H1 (cell line): ENCODE results near the gene TIGD1. TPM values are rescaled to one million over a fixed set of nuclear protein-coding genes. Genes with fewer than 3 reads are reported as not detected.

Experiments
- CTCF ChIA-PET: fragments of 300-600 bp; sonication (Branson Sonifier 250); formaldehyde crosslinking; loops from one replicate; lab custom pipeline; 2021; ENCODE audit not compliant: partially characterized antibody; lab: Charles Lee
- POLR2A ChIA-PET: fragments of 300-600 bp; sonication (Branson Sonifier 250); formaldehyde crosslinking; loops from one replicate; lab custom pipeline; 2021; ENCODE audit warnings: inconsistent platforms; ENCODE audit not compliant: partially characterized antibody; lab: Charles Lee
- DNase-seq, 2 experiments: peaks; one replicate each; pipeline versions ENCODE4 v3.0.0 to v3.0.0-alpha.2; 2010 to 2022; ENCODE audit warnings: low spot score in 2 of 2, low read depth in 1 of 2, mixed read lengths in 1 of 2
- FAIRE-seq: peaks from 2 replicates; lab custom pipeline; 2011; peaks lifted over from hg19 to GRCh38; lab: Jason Lieb, UNC
- H2AFZ ChIP-seq: 2 replicates; pipeline ENCODE4 v1.8.1; 2012; ENCODE audit warnings: low read length, inconsistent platforms
- H2AK5ac ChIP-seq: 2 replicates; pipeline ENCODE4 v1.6.1; 2013; ENCODE audit warnings: low read depth, low read length
- H2BK120ac ChIP-seq: replicated peaks from 2 replicates; pipeline ENCODE3; 2013; ENCODE audit warnings: low read depth, low read length, inconsistent platforms
- H2BK12ac ChIP-seq: 2 replicates; pipeline ENCODE4 v1.6.1; 2013; ENCODE audit warnings: low read depth, low read length
- H2BK15ac ChIP-seq: 2 replicates; pipeline ENCODE4 v1.6.1; 2013; ENCODE audit warnings: low read length
- H2BK20ac ChIP-seq: 2 replicates; pipeline ENCODE4 v1.6.1; 2013; ENCODE audit warnings: low read length
- H2BK5ac ChIP-seq: 2 replicates; pipeline ENCODE4 v1.6.1; 2013; ENCODE audit warnings: low read depth, low read length
- H3K14ac ChIP-seq: 2 replicates; pipeline ENCODE4 v1.6.1; 2013; ENCODE audit warnings: inconsistent platforms; ENCODE audit not compliant: insufficient read length
- H3K18ac ChIP-seq: 2 replicates; pipeline ENCODE4 v1.6.1; 2013; ENCODE audit warnings: low read length; ENCODE audit errors: extremely low read depth
- H3K23ac ChIP-seq: 2 replicates; pipeline ENCODE4 v1.6.1; 2013; ENCODE audit warnings: inconsistent platforms; ENCODE audit not compliant: insufficient read length
- H3K23me2 ChIP-seq: 2 replicates; pipeline ENCODE4 v1.6.1; 2013; ENCODE audit warnings: low read depth, low read length
- H3K27ac ChIP-seq: 2 replicates; pipeline ENCODE4 v1.6.1; 2011; ENCODE audit warnings: low read depth, low read length, inconsistent platforms
- H3K27me3 ChIP-seq, 4 experiments: replicated peaks in 1 of 4; 1 replicate in 1 of 4; 2 replicates in 3 of 4; pipeline versions ENCODE4 v1.6.1 to v1.8.1; 2011 to 2013; ENCODE audit warnings: low read length in 3 of 4, mild to moderate bottlenecking in 3 of 4, inconsistent platforms in 2 of 4, mixed read lengths in 2 of 4, moderate library complexity in 1 of 4; ENCODE audit not compliant: control insufficient read depth in 3 of 4, insufficient read depth in 3 of 4; ENCODE audit errors: extremely low read depth in 1 of 4
- H3K36me3 ChIP-seq, 4 experiments: 2 replicates each; pipeline versions ENCODE4 v1.6.1 to v1.8.1; 2011 to 2013; ENCODE audit warnings: mild to moderate bottlenecking in 4 of 4, low read length in 3 of 4, moderate library complexity in 2 of 4, control low read depth in 1 of 4, inconsistent platforms in 1 of 4; ENCODE audit not compliant: insufficient read depth in 4 of 4, control insufficient read depth in 2 of 4
- H3K4ac ChIP-seq: replicated peaks from 2 replicates; pipeline ENCODE3; 2013; ENCODE audit warnings: low read length, low read depth, mixed read lengths, inconsistent platforms; ENCODE audit not compliant: insufficient read length
- H3K4me1 ChIP-seq, 4 experiments: replicated peaks in 1 of 4; 1 replicate in 1 of 4; 2 replicates in 3 of 4; pipeline versions ENCODE4 v1.6.1 to v1.8.1; 2011 to 2013; ENCODE audit warnings: low read length in 3 of 4, inconsistent platforms in 2 of 4, mixed read lengths in 1 of 4; ENCODE audit not compliant: insufficient read depth in 4 of 4, control insufficient read depth in 3 of 4
- H3K4me2 ChIP-seq, 2 experiments: 2 replicates each; pipeline versions ENCODE4 v1.6.1 to v1.8.1; 2011 to 2013; ENCODE audit warnings: low read depth in 2 of 2, low read length in 2 of 2, control low read depth in 1 of 2, inconsistent platforms in 1 of 2, mild to moderate bottlenecking in 1 of 2; ENCODE audit not compliant: insufficient read depth in 1 of 2
- H3K4me3 ChIP-seq, 4 experiments: fragments of 200-600, 300-600 bp in 1 of 4; sonication (generic), shearing (Covaris generic), sonication (Bioruptor Twin) in 1 of 4; 2 replicates each; pipeline versions ENCODE4 v1.5.1 to v1.8.1; 2011 to 2016; ENCODE audit warnings: low read length in 4 of 4, low read depth in 3 of 4, control low read depth in 2 of 4, inconsistent platforms in 2 of 4, mild to moderate bottlenecking in 2 of 4, mixed read lengths in 1 of 4, moderate library complexity in 1 of 4; ENCODE audit not compliant: insufficient read depth in 2 of 4; ENCODE audit errors: extremely low read depth in 1 of 4
- H3K56ac ChIP-seq: replicated peaks from 2 replicates; pipeline ENCODE3; 2013; ENCODE audit warnings: low read depth, mild to moderate bottlenecking, mixed read lengths, low read length, inconsistent platforms; ENCODE audit not compliant: insufficient read length
- H3K79me1 ChIP-seq: 2 replicates; pipeline ENCODE4 v1.6.1; 2013; ENCODE audit warnings: low read depth, low read length, control low read depth
- H3K79me2 ChIP-seq, 2 experiments: 2 replicates each; pipeline versions ENCODE4 v1.6.1 to v1.8.1; 2012 to 2013; ENCODE audit warnings: low read length in 2 of 2, mild to moderate bottlenecking in 2 of 2, inconsistent platforms in 1 of 2; ENCODE audit not compliant: insufficient read depth in 2 of 2, control insufficient read depth in 1 of 2
- H3K9ac ChIP-seq, 4 experiments: replicated peaks in 1 of 4; 1 replicate in 1 of 4; 2 replicates in 3 of 4; pipeline versions ENCODE4 v1.6.1 to v1.8.1; 2011 to 2013; ENCODE audit warnings: low read depth in 3 of 4, low read length in 3 of 4, control low read depth in 2 of 4, mild to moderate bottlenecking in 2 of 4, moderate library complexity in 2 of 4, inconsistent platforms in 1 of 4; ENCODE audit errors: extremely low read depth in 1 of 4
- H3K9me3 ChIP-seq, 2 experiments: 2 replicates each; pipeline versions ENCODE4 v1.6.1 to v1.8.1; 2012 to 2013; ENCODE audit warnings: mild to moderate bottlenecking in 2 of 2, moderate library complexity in 2 of 2, control low read depth in 1 of 2, inconsistent platforms in 1 of 2, low read depth in 1 of 2, low read length in 1 of 2, mixed read lengths in 1 of 2; ENCODE audit not compliant: insufficient read depth in 2 of 2
- H4K20me1 ChIP-seq, 2 experiments: replicated peaks in 1 of 2; 2 replicates each; pipeline versions ENCODE3 to v1.8.1; 2011 to 2013; ENCODE audit warnings: inconsistent platforms in 2 of 2, low read length in 2 of 2, mild to moderate bottlenecking in 1 of 2; ENCODE audit not compliant: insufficient read depth in 2 of 2, control insufficient read depth in 1 of 2
- H4K5ac ChIP-seq: 2 replicates; pipeline ENCODE4 v1.6.1; 2013; ENCODE audit warnings: low read length, low read depth, mixed read lengths, inconsistent platforms; ENCODE audit not compliant: insufficient read length
- H4K8ac ChIP-seq: 2 replicates; pipeline ENCODE4 v1.8.0; 2013; ENCODE audit warnings: mild to moderate bottlenecking, moderate library complexity, low read length, inconsistent platforms; ENCODE audit not compliant: insufficient read depth; ENCODE audit errors: extremely low read depth
- H4K91ac ChIP-seq: replicated peaks from 2 replicates; pipeline ENCODE3; 2013; ENCODE audit warnings: low read length, mixed read lengths, inconsistent platforms; ENCODE audit not compliant: insufficient read length
- WGBS, 2 experiments: shearing (Covaris generic) in 1 of 2; methylation state at CpG; one replicate each; pipeline versions ENCODE4 v1.1.6 to v1.1.7; 2013 to 2015; ENCODE audit warnings: low lambda C conversion rate in 2 of 2, mixed read lengths in 2 of 2, inconsistent platforms in 1 of 2, low coverage in 1 of 2, missing lambda C conversion rate in 1 of 2; ENCODE audit not compliant: insufficient replicate concordance in 2 of 2, insufficient coverage in 1 of 2, insufficient read length in 1 of 2; ENCODE audit errors: extremely low coverage in 1 of 2, missing lambda C conversion rate in 1 of 2; 5-methylcytosine and 5-hydroxymethylcytosine counted together
- polyA plus RNA-seq, 7 experiments: library from polyadenylated mRNA; depleted of rRNA in 3 of 7; stranded (reverse) in 5 of 7; unstranded in 2 of 7; fragments of >200 nt in 5 of 7; fragments of 200-250 nt in 2 of 7; gene quantifications; 1 replicate in 5 of 7; 2 replicates in 1 of 7; 4 replicates in 1 of 7; pipeline versions ENCODE4 v1.2.1 to v1.2.3, GENCODE V29; 2011 to 2013; ENCODE audit warnings: missing spikeins in 2 of 7, mixed read lengths in 2 of 7
- total RNA-seq: library from RNA; stranded (reverse); fragmentation: NEBNext Ultra II Directional; extraction: Animal tissue kit (Norgen Biotek cat#: 25700); gene quantifications from 2 replicates; pipeline ENCODE4 v1.2.1, GENCODE V29; 2021

The TIGD1 gene
- total and polyA plus RNA-seq, 2 of the 8 experiments (the other 6 are each of a cell fraction or from before 2014, with no cell fraction given), result 4.7 to 8.3 TPM

- H3K79me1 ChIP-seq, result peaks cover 12% of the 10 kb centered on the region
- no peak overlapping the region for H3K9ac ChIP-seq
- no peak overlapping the region for H3K27ac ChIP-seq
- no peak overlapping the region for H2BK12ac ChIP-seq
- no peak overlapping the region for H3K4me2 ChIP-seq
- no peak overlapping the region for H3K18ac ChIP-seq
- DNase-seq (no peak), FAIRE-seq (no peak)
- H4K20me1 ChIP-seq, result peaks cover 12 to 14% of the 10 kb centered on the region in 2 experiments
- H3K4me1 ChIP-seq, result peaks cover 0 to 5% (median 4%) of the 10 kb centered on the region in 4 experiments; a peak in 6 of 7 replicates
- no peak overlapping the region for H2BK5ac ChIP-seq
- WGBS, 2 experiments, result 90% methylated on average over 3 of the region's 3 CpGs; no CpG with 5 or more reads in 1 of the 2 experiments
- ChIA-PET POLR2A (no interaction called here), CTCF (no interaction called here)
- H2AK5ac ChIP-seq, result no peak overlapping the region
- no peak overlapping the region for H4K91ac ChIP-seq
- no peak overlapping the region for H3K56ac ChIP-seq
- H3K27me3 ChIP-seq, result no peaks in the 10 kb centered on the region
- H3K36me3 ChIP-seq, result peaks cover 8 to 38% (median 22%) of the 10 kb centered on the region in 4 experiments
- no peak overlapping the region for H3K4me3 ChIP-seq
- peaks cover 2% of the 10 kb centered on the region; the same call in 1 of the 2 replicates for H3K23me2 ChIP-seq
- H2BK15ac ChIP-seq, result no peak overlapping the region
- no peak overlapping the region for H2AFZ ChIP-seq
- H3K79me2 ChIP-seq, result peaks cover 11 to 43% of the 10 kb centered on the region in 2 experiments
- no peak overlapping the region for H2BK20ac ChIP-seq
- no peaks in the 10 kb centered on the region for H3K9me3 ChIP-seq
- no peak overlapping the region for H2BK120ac ChIP-seq
- no peak overlapping the region for H3K14ac ChIP-seq
- H3K23ac ChIP-seq, result no peak overlapping the region
- H4K5ac ChIP-seq, result no peak overlapping the region
- no peak overlapping the region; the same call in 1 of the 2 replicates for H4K8ac ChIP-seq
- no peak overlapping the region for H3K4ac ChIP-seq
Observed at GRCh38 chr2:232556426-232556825, 6.1 kb upstream of the TIGD1 start.
